Mesenchymal stem cell (in vitro differentiated cells and primary cell): ENCODE measurements around the gene EGFR.

ENCODE experiments used
- DNase-seq: peaks from one replicate; pipeline ENCODE4 v3.0.0-alpha.2; 2013
- H2AFZ ChIP-seq: one replicate; pipeline ENCODE4 v1.6.1; 2013; ENCODE audit warnings: low read depth, mild to moderate bottlenecking, control low read depth, inconsistent platforms, low read length, moderate library complexity
- H2AK5ac ChIP-seq: 2 replicates; pipeline ENCODE4 v1.6.1; 2013; ENCODE audit warnings: low read length, moderate library complexity, mild to moderate bottlenecking, inconsistent platforms; ENCODE audit not compliant: severe bottlenecking
- H2BK120ac ChIP-seq: one replicate; pipeline ENCODE4 v1.6.1; 2013; ENCODE audit warnings: low read depth, mild to moderate bottlenecking, inconsistent platforms, low read length, moderate library complexity
- H2BK12ac ChIP-seq, 2 experiments: one replicate each; pipeline ENCODE4 v1.6.1; 2013; ENCODE audit warnings: inconsistent platforms in 2 of 2, low read length in 2 of 2, mild to moderate bottlenecking in 2 of 2, moderate library complexity in 2 of 2, control low read depth in 1 of 2
- H2BK15ac ChIP-seq: one replicate; pipeline ENCODE4 v1.6.1; 2013; ENCODE audit warnings: mild to moderate bottlenecking, low read depth, inconsistent platforms; ENCODE audit not compliant: poor library complexity, severe bottlenecking
- H2BK5ac ChIP-seq: 2 replicates; pipeline ENCODE4 v1.6.1; 2013; ENCODE audit warnings: low read depth, mild to moderate bottlenecking, low read length, control low read depth, inconsistent platforms; ENCODE audit not compliant: poor library complexity, severe bottlenecking
- H3K14ac ChIP-seq, 2 experiments: one replicate each; pipeline ENCODE4 v1.6.1; 2013; ENCODE audit warnings: inconsistent platforms in 2 of 2, low read length in 2 of 2, control low read depth in 1 of 2, mild to moderate bottlenecking in 1 of 2, moderate library complexity in 1 of 2
- H3K18ac ChIP-seq, 2 experiments: one replicate each; pipeline ENCODE4 v1.6.1; 2013; ENCODE audit warnings: inconsistent platforms in 2 of 2, low read length in 2 of 2, control low read depth in 1 of 2, low read depth in 1 of 2, mild to moderate bottlenecking in 1 of 2
- H3K23ac ChIP-seq, 2 experiments: one replicate each; pipeline ENCODE4 v1.6.1; 2013; ENCODE audit warnings: inconsistent platforms in 2 of 2, low read length in 2 of 2, mild to moderate bottlenecking in 2 of 2, moderate library complexity in 2 of 2, control low read depth in 1 of 2
- H3K27ac ChIP-seq: 2 replicates; pipeline ENCODE4 v1.5.1; 2013; ENCODE audit warnings: mild to moderate bottlenecking, moderate library complexity, low read length, control low read depth, inconsistent platforms; ENCODE audit not compliant: poor library complexity, severe bottlenecking
- H3K27me3 ChIP-seq, 2 experiments: 2 replicates each; pipeline versions ENCODE4 v1.6.1 to v1.7.0; 2013; ENCODE audit warnings: low read length in 2 of 2, mild to moderate bottlenecking in 2 of 2, moderate library complexity in 2 of 2, control low read depth in 1 of 2, inconsistent platforms in 1 of 2; ENCODE audit not compliant: control insufficient read depth in 1 of 2, insufficient read depth in 1 of 2
- H3K36me3 ChIP-seq, 2 experiments: 2 replicates each; pipeline versions ENCODE4 v1.6.1 to v1.7.0; 2013; ENCODE audit warnings: low read length in 2 of 2, control low read depth in 1 of 2, inconsistent platforms in 1 of 2, low read depth in 1 of 2, mild to moderate bottlenecking in 1 of 2; ENCODE audit not compliant: insufficient read depth in 2 of 2, control insufficient read depth in 1 of 2
- H3K4ac ChIP-seq, 2 experiments: one replicate each; pipeline ENCODE4 v1.6.1; 2013; ENCODE audit warnings: inconsistent platforms in 2 of 2, low read length in 2 of 2, mild to moderate bottlenecking in 2 of 2, moderate library complexity in 2 of 2, control low read depth in 1 of 2, low read depth in 1 of 2
- H3K4me1 ChIP-seq: 2 replicates; pipeline ENCODE4 v1.6.1; 2013; ENCODE audit warnings: low read depth, low read length, control low read depth; ENCODE audit not compliant: control insufficient read depth, insufficient read depth
- H3K4me2 ChIP-seq: 2 replicates; pipeline ENCODE4 v1.6.1; 2013; ENCODE audit warnings: low read length, mild to moderate bottlenecking, inconsistent platforms; ENCODE audit not compliant: poor library complexity, severe bottlenecking
- H3K4me3 ChIP-seq, 2 experiments: 2 replicates each; pipeline versions ENCODE4 v1.5.1 to v1.7.0; 2013; ENCODE audit warnings: low read length in 2 of 2, mild to moderate bottlenecking in 2 of 2, control low read depth in 1 of 2, low read depth in 1 of 2; ENCODE audit not compliant: insufficient read depth in 1 of 2
- H3K79me1 ChIP-seq: replicated peaks from 2 replicates; pipeline ENCODE4 v1.6.1; 2013; ENCODE audit warnings: mild to moderate bottlenecking, control low read depth, low read length, inconsistent platforms; ENCODE audit not compliant: poor library complexity, severe bottlenecking
- H3K9ac ChIP-seq: 2 replicates; pipeline ENCODE4 v1.7.0; 2013; ENCODE audit warnings: mild to moderate bottlenecking, low read length, moderate library complexity
- H3K9me3 ChIP-seq: 2 replicates; pipeline ENCODE4 v1.7.0; 2013; ENCODE audit warnings: mild to moderate bottlenecking, low read length; ENCODE audit not compliant: control insufficient read depth
- H4K8ac ChIP-seq: one replicate; pipeline ENCODE4 v1.6.1; 2013; ENCODE audit warnings: inconsistent platforms, mild to moderate bottlenecking, low read length, moderate library complexity
- H4K91ac ChIP-seq: one replicate; pipeline ENCODE4 v1.6.1; 2013; ENCODE audit warnings: mild to moderate bottlenecking, low read length, inconsistent platforms
- WGBS: methylation state at CpG from one replicate; pipeline ENCODE4 v1.1.7; 2013; ENCODE audit warnings: mixed read lengths; 5-methylcytosine and 5-hydroxymethylcytosine counted together

EGFR gene

GRCh38 chr7:55097100-55097499 is 78.3 kb downstream of the EGFR start:
- H3K36me3 ChIP-seq, result peaks cover 4 to 20% of the 10 kb centered on the region in 2 experiments
- H3K14ac ChIP-seq, result no peak overlapping the region
- no peaks in the 10 kb centered on the region for H3K9me3 ChIP-seq
- H3K27me3 ChIP-seq, result no peaks in the 10 kb centered on the region
- H2AFZ ChIP-seq, result no peak overlapping the region
- H3K4me2 ChIP-seq, result no peak overlapping the region
- H3K79me1 ChIP-seq, result peaks cover 56% of the 10 kb centered on the region
- no peak overlapping the region for H2BK5ac ChIP-seq
- no peak overlapping the region for H2BK15ac ChIP-seq
- DNase-seq, result no peak
- H4K8ac ChIP-seq, result no peak overlapping the region
- H3K18ac ChIP-seq, result no peak overlapping the region
- H2AK5ac ChIP-seq, result no peak overlapping the region
- H3K27ac ChIP-seq, result no peak overlapping the region
- no peak overlapping the region for H2BK12ac ChIP-seq
- no peak overlapping the region for H3K4me3 ChIP-seq
- H3K4ac ChIP-seq, result no peak overlapping the region
- H4K91ac ChIP-seq, result no peak overlapping the region
- 95% methylated on average over 4 of the region's 4 CpGs for WGBS
- no peak overlapping the region for H2BK120ac ChIP-seq
- no peak overlapping the region for H3K23ac ChIP-seq
- H3K4me1 ChIP-seq, result peaks cover 21% of the 10 kb centered on the region
- no peak overlapping the region for H3K9ac ChIP-seq

- H3K36me3 ChIP-seq, result peaks cover 4 to 30% of the 10 kb centered on the region in 2 experiments
These were observed 80.4 kb downstream of the EGFR start for GRCh38 chr7:55099066-55099820.

GRCh38 chr7:55099821-55100543 is 81.2 kb downstream of the EGFR start:
- Histone ChIP-seq H4K8ac (peak overlapping the region; percentile 24), H2AK5ac (no peak overlapping the region), H3K27ac (no peak overlapping the region), H3K4ac (no peak overlapping the region), H3K4me2 (no peak overlapping the region), H2AFZ (no peak overlapping the region), H3K18ac (peak overlapping the region; percentile 37 to 71), H3K4me3 (peak overlapping the region in 1 of 2 experiments; percentile 51), H2BK5ac (no peak overlapping the region), H2BK12ac (peak overlapping the region in 1 of 2 experiments; percentile 43), H3K9ac (peak overlapping the region; percentile 51), H3K36me3 (peaks cover 4 to 30% of the 10 kb centered on the region in 2 experiments), H2BK120ac (no peak overlapping the region), H3K4me1 (peaks cover 16% of the 10 kb centered on the region), H3K23ac (no peak overlapping the region), H3K9me3 (no peaks in the 10 kb centered on the region), H2BK15ac (peak overlapping the region; percentile 97), H3K27me3 (no peaks in the 10 kb centered on the region), H3K79me1 (peaks cover 50% of the 10 kb centered on the region), H4K91ac (no peak overlapping the region), H3K14ac (no peak overlapping the region)
- no peak for DNase-seq
- 70% methylated on average over 7 of the region's 8 CpGs for WGBS

More at GRCh38 chr7:55099066-55099820, 80.4 kb downstream of the EGFR start:
- Histone ChIP-seq H2BK15ac (no peak overlapping the region), H2AK5ac (no peak overlapping the region), H3K18ac (peak overlapping the region in 1 of 2 experiments; percentile 40), H3K23ac (no peak overlapping the region), H3K27ac (no peak overlapping the region), H4K8ac (peak overlapping the region; percentile 59), H3K4ac (peak overlapping the region in 1 of 2 experiments; percentile 60), H3K4me3 (peak overlapping the region in 1 of 2 experiments; percentile 51), H3K9me3 (no peaks in the 10 kb centered on the region), H2BK5ac (no peak overlapping the region), H3K4me1 (peaks cover 15% of the 10 kb centered on the region), H2BK12ac (no peak overlapping the region), H3K14ac (no peak overlapping the region), H3K9ac (peak overlapping the region; percentile 63), H4K91ac (no peak overlapping the region), H3K27me3 (no peaks in the 10 kb centered on the region), H3K79me1 (peaks cover 52% of the 10 kb centered on the region), H2AFZ (no peak overlapping the region), H3K4me2 (no peak overlapping the region), H2BK120ac (no peak overlapping the region)
- no peak for DNase-seq
- WGBS, result 94% methylated on average over 7 of the region's 9 CpGs
